Esophagus muscularis mucosa (tissue), 3 donors: ENCODE results near the gene HOXC5.

ENCODE experiments used
- CTCF ChIP-seq, 3 experiments: fragments of 200-600 bp in 2 of 3; fragments of 450-650 bp in 1 of 3; sonication (generic) in 2 of 3; IDR thresholded peaks; one replicate each; pipeline ENCODE4 v1.5.1; 2017 to 2019; ENCODE audit warnings: antibody characterized with exemption in 3 of 3, mild to moderate bottlenecking in 2 of 3, moderate library complexity in 1 of 3
- EP300 ChIP-seq: sonication (generic); formaldehyde crosslinking; IDR thresholded peaks from one replicate; pipeline ENCODE4 v1.6.1; 2017; ENCODE audit warnings: antibody characterized with exemption

DNA sequence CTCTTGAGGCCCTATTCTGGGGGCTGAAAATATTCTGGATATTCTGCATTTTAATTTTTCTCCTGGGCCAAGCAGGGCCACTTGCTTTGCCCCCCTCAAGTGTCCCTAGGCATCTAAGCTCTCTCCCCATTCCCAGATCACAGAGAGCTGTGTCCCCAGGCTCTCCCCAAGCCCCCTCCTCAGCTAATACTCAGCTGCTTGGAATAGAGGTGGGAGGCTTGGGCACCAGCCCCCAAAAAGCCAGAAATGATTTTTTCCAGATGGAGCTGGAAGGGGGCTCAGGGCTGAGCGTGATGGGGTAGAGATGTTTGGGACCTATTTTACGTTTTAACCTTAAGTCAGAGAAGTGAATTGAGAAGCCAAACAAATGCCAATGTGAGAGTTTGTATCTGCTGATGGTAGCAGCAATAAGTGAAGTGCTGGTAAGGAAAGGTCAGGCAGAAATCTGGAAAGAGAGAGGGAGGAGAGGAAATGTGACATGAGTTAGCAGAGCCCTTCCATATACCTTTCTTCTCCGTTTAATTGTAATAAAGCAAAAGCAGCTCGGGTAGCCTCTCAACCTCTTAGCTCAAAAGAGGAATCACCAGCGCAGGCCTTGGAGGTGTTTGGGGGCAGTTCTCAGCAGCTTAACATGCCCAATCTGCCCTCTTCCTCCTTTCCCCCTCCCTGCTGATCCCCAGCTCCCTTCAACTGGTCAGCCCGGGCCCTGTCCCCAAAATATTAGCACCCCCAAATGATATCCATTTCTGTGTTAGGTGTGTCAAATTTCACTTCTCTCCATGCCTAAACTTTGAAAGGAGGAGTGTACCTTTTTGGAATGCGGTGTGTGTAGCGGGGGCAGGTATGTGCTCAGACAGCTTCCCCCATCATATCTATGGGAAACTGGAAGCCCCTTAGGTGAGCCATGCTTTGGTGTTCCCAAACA, 9.6 kb upstream of the HOXC5 start:
- no peak for TF ChIP-seq CTCF (IDR thresholded peaks at IDR 0.05)
- TF ChIP-seq EP300, result no peak
